ENCODE data around the gene EDNRA.

The EDNRA gene

DNA sequence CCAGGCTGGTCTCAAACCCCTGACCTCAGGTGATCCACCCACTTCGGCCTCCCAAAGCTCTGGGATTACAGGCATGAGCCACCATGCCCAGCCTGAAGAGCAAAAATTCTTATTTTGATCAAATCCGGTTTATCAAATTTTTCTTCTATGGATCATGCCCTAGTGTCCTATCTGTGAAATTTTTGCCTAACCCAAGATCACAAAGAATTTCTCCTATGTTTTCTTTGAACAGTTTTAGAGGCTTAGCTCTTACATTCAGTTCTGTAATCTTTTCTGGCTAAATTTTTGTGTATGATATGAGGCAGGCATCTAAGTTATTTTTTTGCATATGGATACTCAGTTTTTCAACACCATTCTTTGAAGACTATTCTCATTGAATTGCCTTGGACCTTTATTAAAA lies 27.4 kb downstream of the EDNRA start:
- no peak for DNase-seq

- no peak for DNase-seq
Observed at GRCh38 chr4:147509386-147509785, 28.5 kb downstream of the EDNRA start.

GRCh38 chr4:147510962-147511668 lies 30.2 kb downstream of the EDNRA start:
- DNase-seq, result no peak

- DNase-seq, result no peak
Observed at GRCh38 chr4:147513091-147513490, 32.2 kb downstream of the EDNRA start.

- no peak for DNase-seq
Observed at GRCh38 chr4:147513952-147514351, 33.1 kb downstream of the EDNRA start.

- no peak for DNase-seq
Observed at GRCh38 chr4:147515220-147515936, 34.5 kb downstream of the EDNRA start.

GRCh38 chr4:147516133-147516532 lies 35.2 kb downstream of the EDNRA start:
- DNase-seq, result no peak

DNA sequence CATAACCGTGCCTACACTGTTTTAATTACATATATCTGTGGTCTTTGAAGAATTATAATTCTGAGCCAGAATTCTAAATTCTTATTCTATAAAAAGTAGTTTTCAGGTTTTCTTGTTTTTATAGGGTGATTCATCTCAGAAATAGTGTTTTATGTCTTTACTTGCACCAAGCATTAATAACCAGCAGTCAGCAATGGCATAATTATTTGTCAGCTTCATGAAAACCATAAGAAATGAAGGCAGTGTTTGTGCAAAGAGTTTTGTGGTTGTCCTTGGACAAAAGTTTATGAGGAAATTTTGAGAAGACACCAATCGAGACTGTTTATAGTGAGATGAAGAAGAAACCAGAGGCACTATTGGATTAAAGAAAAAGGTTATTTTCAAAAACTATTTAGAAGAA lies 37.2 kb downstream of the EDNRA start:
- no peak for DNase-seq

- DNase-seq, result peak; percentile 37 to 51
Observed at GRCh38 chr4:147518846-147519767, 38.2 kb downstream of the EDNRA start.

DNA sequence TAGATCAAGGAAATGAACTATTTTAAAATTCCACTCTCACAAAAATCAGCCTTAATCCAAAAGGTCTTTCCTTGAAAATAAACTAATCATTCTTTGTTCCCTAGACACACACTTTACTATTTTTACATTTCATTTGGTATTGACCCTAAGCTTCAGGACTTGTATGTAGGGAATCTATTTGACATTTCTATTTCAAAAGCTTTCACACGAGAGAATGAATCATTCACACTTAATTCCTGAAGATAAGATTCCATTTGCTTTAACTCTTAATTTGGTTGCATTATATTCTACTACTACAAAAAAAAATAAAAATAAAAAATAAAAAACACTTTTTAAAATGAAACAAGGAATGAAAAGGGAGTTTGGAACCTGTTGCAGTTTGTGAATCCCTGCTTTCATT lies 43.7 kb downstream of the EDNRA start:
- DNase-seq, result no peak

- DNase-seq, result no peak
Observed at GRCh38 chr4:147525494-147526271, 44.8 kb downstream of the EDNRA start.

GRCh38 chr4:147526272-147526654 lies 45.4 kb downstream of the EDNRA start:
- DNase-seq, result no peak

GRCh38 chr4:147528054-147528453 lies 47.2 kb downstream of the EDNRA start:
- DNase-seq, result no peak

DNA sequence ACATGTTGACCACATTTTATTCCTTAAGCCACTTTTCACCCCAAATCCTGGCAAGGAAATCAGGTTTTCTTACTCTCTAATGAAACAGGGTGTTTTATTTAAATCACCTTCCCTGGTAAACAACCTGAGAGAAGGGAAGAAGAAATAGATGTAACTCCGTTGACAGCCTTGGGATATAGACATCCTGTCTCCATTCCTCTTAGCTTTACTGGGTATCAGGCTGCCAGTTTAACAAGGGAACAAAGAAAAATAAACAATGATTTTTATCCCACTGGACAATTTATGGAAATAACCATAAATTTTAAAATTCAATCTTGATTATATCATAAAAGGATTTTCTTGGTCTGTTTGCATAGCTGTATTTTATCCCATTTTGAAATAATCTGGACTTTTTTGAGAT lies 49.2 kb downstream of the EDNRA start:
- no peak for DNase-seq

DNA sequence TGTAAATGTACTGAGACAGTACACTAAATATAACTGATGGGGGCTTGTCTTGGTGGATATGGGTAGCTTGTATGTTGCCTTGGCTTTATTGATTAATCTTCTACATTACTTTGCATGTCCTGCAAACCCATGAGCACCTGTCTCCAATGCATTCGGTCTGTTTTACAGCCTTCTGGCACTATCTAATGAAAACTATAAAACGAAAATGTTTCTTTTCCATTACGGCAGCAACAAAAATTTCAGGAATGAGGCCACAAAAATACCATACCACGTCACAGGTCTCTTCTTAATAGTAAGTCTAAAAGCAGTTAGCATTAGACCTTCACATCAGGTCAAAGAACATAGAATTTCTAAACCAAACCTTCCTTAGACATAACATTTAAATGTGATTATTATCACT lies 49.8 kb downstream of the EDNRA start:
- no peak for DNase-seq

GRCh38 chr4:147532896-147533295 lies 52.0 kb downstream of the EDNRA start:
- DNase-seq, result no peak

DNA sequence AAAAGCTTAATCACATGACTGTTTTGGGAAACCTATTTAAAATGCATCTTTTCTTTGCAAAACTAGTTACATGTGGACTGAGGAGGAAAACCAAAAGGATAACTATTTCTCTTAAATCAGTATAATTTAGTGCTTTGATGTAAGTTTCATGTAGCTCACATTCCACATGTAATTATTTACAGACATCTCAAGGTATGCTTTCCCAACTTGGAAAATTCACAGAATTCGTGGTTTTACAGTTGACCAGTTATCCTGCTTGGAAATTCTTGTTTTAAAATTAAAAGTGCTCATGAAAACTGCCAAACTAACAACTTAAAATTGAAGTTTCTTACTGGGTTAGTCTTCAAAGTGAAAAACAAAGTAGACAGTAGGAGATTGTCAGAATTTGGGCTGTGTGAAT lies 52.4 kb downstream of the EDNRA start:
- DNase-seq, result no peak

- no peak for DNase-seq
Observed at GRCh38 chr4:147535124-147535523, 54.2 kb downstream of the EDNRA start.

DNA sequence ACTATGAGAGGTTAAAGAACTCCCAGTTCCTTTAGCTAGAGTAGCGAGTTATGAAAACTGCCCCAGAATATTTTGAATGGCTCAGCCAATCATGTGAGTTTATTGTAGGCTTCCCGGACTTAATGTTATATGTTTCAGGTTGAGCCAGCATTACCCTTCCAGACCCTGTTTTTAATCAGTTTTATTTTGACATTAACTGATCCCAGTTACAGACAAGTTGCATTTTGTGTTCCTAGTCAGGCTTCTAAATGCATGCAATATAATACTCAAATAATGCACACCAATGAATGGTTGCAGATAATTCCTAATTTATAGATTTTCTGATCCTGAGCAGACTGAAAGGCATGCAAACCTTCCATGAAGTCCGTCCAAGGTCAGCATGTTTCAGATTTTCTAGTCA lies 57.8 kb downstream of the EDNRA start:
- no peak for DNase-seq

GRCh38 chr4:147539959-147540358 lies 59.1 kb downstream of the EDNRA start:
- no peak for DNase-seq

GRCh38 chr4:147542229-147542990 lies 61.5 kb downstream of the EDNRA start:
- no peak for DNase-seq

- no peak for DNase-seq
Observed at GRCh38 chr4:147543034-147543433, 62.1 kb downstream of the EDNRA start.
